HG02938 (cell line): ENCODE data around the gene CELSR1.
"Not testable (repeated sequence)": the region's sequence is repeated elsewhere in the genome, so short reads cannot be mapped to it uniquely, and the experiment has no call there.

Source experiments
- ATAC-seq: cut with Tn5 transposase; IDR thresholded peaks from one replicate; pipeline ENCODE4 v1.9.1; 2021; ENCODE audit warnings: mild to moderate bottlenecking, moderate library complexity; ENCODE audit not compliant: unreplicated experiment

CELSR1 gene

DNA sequence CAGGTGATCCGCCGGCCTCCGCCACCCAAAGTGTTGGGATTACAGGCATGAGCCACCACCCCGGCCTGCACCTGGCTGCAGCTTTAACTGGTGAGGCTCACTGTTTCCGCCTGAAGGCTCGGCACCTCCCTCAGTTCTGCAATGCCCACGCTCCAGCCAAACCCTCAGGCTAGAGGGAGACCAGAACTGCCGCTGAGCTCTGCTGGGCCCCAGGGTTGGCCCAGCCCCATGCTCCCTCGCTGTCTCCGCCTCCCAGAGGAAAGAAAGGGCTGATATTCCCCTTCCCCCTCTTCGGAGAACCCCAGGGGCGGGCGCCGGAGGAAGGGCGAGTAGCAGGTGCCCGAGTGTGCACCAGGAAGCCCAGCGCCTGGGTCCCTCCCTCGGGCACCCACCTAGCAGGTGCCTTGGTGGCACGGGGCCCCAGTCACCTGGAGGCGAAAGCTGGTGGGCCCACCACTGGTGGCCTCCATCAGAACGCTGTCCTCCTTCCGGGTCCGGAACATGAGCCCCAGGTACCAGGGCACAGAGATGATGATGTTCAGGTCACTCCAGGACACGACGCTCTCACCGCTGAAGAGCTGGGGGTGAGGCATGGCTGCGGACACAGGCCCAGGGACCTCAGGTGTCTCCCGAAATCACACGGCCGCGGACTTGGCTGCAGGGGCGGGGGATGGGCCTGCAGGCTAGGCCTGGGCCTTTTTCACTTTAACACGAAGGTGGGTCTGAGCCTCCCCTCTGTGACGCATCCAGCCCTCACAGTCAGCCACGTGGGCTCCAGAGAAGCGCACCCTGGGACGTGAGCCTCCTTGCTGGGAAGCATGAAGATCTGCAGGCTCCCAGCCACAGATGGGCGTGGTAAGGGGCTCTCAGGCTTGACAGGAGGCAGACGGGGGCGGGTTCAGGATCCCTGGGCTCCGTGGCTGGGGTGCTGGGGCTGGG is 128.6 kb downstream of the CELSR1 start:
- ATAC-seq = no peak

DNA sequence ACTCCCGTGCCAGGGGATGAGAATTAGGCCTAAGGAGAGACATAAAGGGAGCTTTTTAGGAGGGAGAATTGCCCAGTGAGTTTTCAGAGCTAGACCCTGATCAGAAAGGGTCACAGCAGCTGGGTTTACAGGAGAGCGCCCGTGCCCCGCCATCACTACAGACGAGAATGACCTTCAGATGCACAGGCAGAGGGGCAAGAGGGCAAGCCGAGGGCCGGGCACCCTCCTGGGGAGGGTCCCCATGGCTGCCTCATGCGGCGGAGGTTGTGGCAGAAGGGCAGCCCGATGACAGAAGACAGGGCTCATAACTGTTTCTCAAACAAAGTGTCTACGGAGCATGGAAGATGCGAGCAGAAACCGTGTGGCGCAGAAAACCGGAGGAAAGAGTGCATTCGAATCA is 129.7 kb downstream of the CELSR1 start:
- no peak for ATAC-seq

DNA sequence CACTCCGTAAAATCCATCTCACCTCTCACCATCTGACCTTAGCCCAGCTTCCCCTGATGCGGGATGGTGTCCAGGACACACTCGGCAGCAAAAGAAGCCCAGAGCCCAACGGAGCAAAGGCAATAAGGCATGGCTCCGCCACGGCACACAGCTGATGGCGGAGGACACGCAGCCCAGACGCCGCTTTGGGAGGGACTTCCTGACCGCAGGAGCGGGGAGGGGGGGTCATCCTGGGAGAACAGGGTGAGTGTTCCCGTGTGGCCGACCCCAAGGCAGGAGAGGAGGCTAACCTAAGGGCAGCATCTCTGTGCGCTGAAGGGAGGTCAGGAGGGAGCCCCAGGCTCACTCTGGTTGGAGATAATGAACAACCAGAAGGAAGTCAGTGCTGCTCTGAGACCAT is 130.6 kb downstream of the CELSR1 start:
- no peak for ATAC-seq

GRCh38 chr22:46406349-46406748 is 131.1 kb downstream of the CELSR1 start:
- ATAC-seq = no peak

DNA sequence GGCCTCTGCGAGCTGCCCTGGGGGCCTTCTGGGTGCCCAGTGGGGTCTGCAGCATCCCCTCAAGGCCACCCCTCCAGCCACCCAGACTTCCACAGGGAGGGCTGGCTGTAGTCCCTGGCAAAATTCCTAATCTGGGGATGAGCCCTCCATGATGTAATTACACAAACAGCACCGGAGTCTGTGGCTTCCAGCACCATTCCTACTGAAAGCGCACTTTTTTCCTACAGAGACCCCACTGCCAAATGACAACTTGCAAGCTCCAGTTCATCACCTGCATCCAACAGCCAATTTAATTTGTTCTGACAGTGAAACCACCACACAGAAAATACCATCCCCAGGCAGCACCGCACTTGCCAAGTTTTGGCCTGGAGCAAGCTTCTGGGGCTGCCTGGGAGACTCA is 131.5 kb downstream of the CELSR1 start:
- ATAC-seq = no peak

- ATAC-seq = not testable (repeated sequence)
Observed at GRCh38 chr22:46403880-46404279, 133.5 kb downstream of the CELSR1 start.

DNA sequence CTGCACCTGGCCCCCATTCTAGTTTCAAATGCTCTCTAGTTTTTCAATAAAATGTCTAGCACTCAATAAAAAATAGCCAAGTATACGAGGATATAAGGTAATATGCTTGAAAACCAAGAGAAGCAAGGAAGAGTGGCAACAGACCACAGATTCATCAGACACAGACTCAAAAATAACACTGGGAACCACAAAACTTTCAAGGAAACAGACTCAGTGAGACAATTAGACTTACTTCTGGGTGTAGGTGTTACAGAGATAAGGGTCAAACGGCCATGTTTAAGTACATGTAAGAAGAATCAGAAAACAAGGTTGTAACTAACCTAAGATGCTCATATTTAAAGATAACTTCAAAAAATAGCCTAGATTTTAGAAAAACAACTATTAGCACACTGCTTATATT is 134.9 kb downstream of the CELSR1 start:
- no peak for ATAC-seq

DNA sequence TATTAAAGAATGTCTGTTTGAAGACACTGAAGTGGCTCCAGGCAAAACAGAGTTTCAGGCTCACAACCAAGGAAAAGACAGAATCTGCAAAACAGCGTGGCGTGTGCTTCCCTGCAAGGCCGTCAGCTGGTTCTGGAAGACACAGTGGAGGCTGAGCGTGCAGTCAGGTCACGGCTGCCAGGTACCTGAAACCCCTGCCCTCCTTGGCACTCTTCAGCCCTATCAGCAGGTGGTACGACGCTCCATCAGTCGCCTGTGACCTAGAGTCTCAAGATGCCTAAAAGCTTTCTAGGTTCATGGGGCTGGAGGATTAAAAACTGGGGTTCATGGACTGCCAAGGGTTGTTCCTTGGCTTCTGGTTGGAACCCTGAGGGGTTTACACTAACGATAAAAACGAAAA is 136.1 kb downstream of the CELSR1 start:
- no peak for ATAC-seq

DNA sequence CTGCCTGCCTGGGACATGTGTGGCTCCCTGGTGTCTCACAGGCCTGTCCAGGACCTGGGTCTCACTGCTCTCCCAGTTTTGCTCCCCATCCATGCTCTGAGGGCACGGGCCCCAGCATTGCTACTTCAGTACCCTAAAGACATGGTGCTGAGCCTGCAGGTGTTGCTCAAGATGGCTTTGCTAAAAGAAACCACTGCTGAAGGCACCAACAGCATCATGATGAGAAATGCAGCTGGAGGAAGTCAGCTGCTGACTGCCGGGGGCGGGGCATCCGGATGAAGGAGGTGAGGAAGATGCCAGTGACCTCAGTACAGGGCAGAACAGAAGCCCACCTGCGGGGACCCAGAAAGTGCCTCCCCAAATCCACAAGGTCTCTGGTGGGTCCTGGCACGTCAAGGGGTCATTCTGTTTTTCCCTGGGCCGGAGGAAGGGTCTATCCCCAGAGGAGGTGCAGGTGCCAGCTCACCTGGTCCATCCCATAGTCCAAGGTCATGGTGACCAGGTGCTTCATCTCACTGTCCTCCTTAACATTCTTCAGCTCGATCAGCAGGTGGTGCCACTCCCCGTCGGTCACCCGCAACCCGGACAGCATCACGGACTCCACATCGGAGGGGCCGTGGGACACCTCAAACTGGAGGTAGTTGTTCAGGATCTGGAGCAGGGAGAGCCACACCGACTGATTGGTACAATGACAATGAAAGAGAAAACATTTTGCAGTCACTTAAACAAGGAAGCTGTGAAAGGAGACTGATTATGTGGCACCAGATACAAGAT is 138.0 kb downstream of the CELSR1 start:
- no peak for ATAC-seq

DNA sequence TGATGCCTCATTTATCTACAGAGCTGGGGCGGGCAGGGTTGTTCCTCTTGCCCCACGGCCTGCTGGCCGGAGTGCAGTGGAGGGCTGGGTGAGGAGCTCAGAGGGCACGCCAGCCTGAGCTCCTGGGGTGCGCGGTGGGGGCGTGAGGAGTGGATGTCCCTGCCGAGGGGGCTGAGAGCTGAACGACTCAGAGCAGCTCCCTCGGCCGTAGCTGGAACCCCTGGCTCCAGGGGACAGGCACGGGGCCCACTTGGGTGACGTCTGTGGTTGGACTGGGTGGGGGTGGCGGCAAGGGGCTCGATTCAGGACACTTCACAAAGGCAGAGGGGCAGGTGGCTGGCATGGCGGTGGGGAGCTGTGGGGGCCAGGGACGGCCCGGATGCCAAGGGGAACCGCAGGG is 139.5 kb downstream of the CELSR1 start:
- no peak for ATAC-seq

GRCh38 chr22:46397514-46397913 is 139.9 kb downstream of the CELSR1 start:
- ATAC-seq = no peak

DNA sequence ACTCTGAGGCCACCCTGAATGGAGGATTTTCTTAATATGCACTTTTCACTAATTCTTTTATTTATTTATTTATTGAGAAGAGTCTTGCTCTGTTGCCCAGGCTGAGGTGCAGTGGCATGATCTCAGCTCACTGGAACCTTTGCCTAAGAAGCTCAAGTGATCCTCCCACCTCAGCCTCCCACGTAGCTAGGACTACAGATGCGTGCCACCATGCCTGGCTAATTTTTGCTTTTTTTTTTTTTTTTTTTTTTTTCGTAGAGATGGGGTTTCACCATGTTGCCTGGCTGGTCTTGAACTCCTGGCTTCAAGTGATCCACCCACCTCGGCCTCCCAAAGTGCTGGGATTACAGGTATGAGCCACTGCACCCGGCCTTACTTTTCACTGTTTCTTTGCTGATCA is 140.4 kb downstream of the CELSR1 start:
- not testable (repeated sequence) for ATAC-seq

- no peak for ATAC-seq
Observed at GRCh38 chr22:46395145-46395544, 142.3 kb downstream of the CELSR1 start.

- ATAC-seq = no peak
Observed at GRCh38 chr22:46394622-46395021, 142.8 kb downstream of the CELSR1 start.

GRCh38 chr22:46393873-46394272 is 143.5 kb downstream of the CELSR1 start:
- no peak for ATAC-seq

- ATAC-seq = no peak
Observed at GRCh38 chr22:46392137-46392844, 145.1 kb downstream of the CELSR1 start.

- no peak for ATAC-seq
Observed at GRCh38 chr22:46391486-46392136, 145.8 kb downstream of the CELSR1 start.

GRCh38 chr22:46390652-46391301 is 146.6 kb downstream of the CELSR1 start:
- ATAC-seq = no peak

DNA sequence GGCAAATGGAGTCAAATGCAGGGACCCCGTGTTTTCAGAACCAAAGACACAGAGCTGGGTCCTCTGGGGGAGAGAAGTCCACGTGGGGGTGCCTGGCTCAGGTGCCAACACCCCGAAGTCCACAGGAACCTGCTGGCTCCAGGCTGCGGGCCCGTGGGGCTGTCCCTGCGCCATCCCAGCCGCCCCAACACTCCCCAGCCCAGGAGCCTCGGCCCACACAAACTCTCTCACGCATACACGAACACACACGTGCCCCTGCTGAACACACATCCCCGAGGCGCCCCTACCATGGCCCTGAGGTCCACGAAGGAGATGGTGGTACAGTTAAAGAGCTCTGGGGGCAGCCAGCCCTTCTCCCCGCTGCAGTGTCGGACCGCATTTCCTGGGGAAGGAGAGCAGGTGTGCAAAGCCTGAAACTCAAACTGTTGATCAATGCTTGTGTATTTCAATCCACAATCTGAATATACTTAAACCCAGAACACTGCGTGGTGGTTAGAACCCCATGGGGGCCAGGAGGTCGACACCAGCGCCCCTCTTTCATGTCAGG is 147.2 kb downstream of the CELSR1 start:
- no peak for ATAC-seq

DNA sequence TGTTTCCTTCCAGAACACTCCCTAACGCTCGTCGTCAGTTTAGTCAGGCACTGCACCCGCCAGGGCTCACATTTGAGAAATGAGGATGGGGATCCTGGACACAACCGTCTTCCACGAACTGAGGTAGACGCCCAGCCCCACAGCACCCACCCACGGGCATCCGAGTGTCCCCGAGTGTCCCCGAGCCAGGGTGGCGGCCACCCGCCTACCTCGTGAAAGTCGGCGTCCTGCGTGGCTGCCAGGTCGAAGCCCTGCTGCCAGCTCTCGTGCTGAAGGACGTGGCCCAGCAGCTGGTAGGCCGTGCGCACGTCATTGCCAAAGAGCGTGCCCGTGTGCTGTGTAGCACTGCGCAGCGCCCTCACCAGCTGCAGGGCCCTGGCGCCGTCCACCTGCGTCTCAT is 148.3 kb downstream of the CELSR1 start:
- ATAC-seq = no peak
